GM19438 (cell line): ENCODE data around the gene CACNA1A.

Source experiments
- ATAC-seq: cut with Tn5 transposase; IDR thresholded peaks from one replicate; pipeline ENCODE4 v1.9.1; 2021; ENCODE audit warnings: low read depth; ENCODE audit not compliant: unreplicated experiment

Gene CACNA1A

GRCh38 chr19:13241231-13242104 is 264.8 kb downstream of the CACNA1A start:
- ATAC-seq, result no peak

DNA sequence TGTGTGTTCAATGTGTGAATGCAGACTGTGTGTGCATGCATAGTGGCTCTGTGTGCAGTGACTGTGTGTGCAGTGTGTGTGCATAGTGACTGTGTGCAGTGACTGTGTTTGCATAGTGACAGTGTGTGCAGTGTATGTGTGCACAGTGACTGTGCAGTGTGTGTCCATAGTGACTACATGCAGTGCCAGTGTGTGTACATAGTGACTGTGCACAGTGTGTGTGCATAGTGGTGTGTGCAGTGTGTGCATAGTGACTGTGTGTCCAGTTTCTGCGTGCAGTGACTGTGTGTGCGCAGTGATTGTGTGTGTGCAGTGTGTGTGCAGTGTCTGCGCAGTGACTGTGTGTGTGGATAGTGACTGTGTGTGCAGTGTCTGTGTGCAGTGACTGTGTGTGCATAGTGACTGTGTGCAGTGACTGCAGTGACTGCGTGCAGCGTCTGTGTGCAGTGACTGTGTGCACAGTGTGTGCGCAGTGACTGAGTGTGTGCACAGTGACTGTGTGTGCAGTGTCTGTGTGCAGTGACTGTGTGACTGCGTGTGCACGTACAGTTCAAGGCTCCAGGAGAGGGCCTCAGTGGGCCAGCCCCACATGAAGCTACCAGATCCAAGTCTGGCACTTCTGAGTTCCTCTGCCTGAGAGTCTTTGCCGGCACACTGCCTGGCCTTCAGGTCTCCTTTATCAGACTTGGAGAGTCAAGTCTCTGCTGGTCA is 265.8 kb downstream of the CACNA1A start:
- ATAC-seq, result no peak

GRCh38 chr19:13238891-13239534 is 267.3 kb downstream of the CACNA1A start:
- ATAC-seq, result no peak

DNA sequence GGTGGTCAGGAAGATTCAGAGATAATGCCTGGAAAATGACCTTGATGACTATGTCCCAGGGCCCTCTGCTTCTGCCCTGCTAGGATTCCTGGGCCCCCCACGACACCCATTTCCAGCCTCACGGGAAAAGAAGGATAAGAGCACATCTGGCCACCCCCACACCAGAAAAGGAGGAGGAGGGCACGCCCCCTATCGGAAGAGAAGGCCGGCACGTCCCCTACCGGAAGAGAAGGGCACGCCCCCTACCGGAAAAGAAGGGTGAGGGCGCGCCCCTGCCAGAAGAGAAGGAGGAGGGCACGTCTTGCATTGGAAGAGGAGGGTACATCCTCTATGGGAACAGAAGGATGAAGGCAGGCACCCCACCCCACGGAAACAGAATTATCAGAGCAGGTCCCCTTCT is 271.8 kb downstream of the CACNA1A start:
- no peak for ATAC-seq

DNA sequence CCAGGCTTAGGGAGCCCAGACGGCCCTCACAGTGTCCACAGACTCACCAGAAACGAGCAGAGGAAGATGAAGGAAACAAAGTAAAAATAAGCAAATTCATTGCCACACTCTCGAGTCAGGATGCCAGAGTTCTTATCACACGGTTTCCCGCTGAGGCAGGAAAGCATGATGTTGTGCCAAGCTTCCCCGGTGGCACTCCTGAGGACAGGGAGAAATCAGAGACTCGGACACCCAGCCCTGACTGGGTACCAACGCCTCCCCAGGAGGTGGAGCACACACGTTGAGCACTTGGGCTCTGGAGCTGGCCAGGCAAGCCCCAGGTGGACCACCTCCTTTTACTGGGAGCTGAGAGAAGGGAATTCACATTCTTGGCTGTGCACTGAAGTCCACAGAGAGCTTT is 274.6 kb downstream of the CACNA1A start:
- no peak for ATAC-seq

DNA sequence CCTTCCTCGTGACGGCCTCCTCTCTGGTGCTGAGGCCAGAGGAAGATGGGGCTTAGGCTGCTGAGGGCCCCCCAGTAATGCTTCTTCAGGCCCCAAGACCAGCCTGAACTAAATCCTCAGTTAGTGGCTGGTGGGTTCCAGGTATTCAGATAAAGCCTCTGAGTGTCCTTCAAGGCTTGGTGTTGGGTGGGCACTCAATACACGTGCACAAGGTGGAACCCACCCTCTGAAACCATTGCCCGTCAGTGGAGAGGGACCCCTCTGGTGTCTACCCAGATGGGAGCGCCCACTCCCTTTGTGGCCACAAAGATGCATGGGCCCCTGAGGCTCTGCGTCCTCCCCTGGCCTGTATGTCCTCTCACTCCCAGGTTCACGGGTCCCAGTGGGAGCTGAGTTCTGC is 277.0 kb downstream of the CACNA1A start:
- no peak for ATAC-seq

GRCh38 chr19:13228561-13228960 is 277.7 kb downstream of the CACNA1A start:
- no peak for ATAC-seq

DNA sequence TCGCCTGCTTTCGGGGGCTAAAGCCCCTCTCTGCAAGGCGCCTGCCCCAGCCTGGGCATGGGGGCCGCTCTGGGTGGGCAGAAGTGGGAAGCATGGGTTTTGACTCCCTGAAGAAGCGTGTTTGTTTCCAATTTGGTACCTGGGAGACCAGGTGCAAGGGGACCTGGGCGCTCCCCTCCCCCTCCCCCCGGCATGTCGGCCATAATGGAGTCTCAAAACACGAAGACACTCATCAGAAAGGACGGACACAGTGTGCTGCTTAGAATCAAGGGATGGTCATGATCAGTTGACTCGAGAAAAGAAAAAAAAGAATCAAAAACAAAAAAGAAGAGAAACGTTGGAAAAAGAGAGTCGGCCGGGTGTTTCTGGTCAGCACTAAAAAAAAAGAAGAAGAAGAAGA is 279.3 kb downstream of the CACNA1A start:
- no peak for ATAC-seq

- ATAC-seq, result no peak
These were observed 280.1 kb downstream of the CACNA1A start for GRCh38 chr19:13225973-13226865.

DNA sequence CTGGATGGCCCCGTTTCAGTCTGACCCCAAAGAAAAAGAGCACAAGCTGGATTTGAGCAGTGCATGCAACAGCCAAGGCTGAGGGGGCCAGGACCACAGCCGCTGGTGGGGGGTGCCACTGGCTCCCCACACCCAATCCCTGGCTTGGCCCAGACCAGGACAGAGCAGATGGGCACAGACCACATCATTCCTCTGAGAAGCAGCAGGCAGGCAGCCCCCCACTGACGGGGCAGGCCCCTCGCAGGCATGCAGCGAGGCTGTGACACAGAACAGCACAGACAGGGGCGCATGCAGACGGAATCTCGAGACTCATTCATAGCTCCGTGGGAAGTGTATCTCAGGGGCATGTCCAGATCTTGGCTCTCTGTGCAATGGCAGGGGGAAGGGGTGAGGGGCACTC is 281.2 kb downstream of the CACNA1A start:
- no peak for ATAC-seq

GRCh38 chr19:13220847-13221246 is 285.4 kb downstream of the CACNA1A start:
- ATAC-seq, result no peak

DNA sequence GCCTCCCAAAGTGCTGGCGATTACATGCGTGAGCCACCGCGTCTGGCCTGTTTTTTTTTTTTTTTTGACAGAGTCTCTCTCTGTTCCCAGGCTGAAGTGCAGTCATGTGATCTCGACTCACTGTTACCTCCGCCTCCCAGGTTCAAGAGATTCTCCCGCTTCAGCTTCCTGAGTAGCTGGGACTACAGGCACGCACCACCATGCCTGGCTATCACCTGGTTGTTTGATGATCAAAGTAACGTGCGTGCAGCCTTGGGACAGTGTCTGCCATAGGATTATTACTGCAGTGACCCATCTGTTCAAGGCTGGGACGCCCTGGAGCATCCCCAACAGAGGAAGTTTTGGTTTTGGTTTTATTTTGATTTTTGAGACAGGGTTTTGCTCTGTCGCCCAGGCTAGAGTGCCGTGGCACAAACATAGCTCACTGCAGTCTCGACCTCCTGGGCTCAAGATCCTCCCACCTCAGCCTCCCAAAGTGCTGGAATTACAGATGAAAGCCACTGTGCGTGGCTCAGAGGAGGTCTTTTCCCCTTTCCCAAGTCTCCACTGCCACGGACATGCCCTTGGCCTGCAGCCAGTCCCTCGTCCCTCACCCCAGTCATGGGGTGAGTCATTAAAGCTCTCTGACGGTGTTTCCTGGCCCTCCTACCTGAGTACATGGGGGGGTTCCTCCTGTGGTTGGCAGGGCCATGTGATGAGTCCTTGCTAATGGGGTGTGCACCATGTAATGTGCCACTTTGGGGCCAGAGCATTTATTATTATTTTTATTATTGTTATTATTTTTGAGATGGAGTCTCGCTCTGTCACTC is 290.5 kb downstream of the CACNA1A start:
- no peak for ATAC-seq

DNA sequence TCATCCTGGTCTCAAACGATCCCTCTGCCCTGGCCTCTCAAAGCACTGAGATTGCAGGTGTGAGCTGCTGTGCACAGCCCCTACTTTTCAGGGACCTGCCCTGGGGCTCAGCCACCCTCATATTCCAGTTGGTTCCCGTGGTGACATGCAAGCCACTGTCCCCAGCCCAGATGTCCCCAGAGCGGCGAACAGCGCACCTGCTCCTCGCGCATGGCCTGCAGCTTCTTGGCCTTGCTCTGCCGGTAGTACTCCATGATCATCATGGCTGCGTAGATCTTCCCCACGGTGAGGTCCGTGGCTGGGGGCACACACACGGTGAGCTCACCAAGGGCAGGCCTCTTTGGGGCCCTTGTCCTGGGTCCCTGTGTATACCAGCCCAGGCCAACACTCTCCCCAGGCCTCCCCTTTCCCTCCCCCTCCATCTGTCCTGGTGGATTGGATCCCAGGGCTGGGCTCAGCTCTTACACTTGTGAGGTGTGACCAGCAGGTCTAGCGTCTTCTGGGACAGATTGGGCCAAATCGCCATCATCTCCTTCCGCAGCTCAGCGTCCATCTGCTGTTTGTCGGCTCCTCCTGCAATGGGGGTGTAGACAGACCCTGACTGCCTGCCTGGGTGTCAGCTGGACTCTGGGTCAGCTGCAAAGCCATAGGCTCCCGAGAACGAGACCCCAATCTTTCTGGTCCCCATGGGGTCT is 292.1 kb downstream of the CACNA1A start:
- ATAC-seq, result no peak

DNA sequence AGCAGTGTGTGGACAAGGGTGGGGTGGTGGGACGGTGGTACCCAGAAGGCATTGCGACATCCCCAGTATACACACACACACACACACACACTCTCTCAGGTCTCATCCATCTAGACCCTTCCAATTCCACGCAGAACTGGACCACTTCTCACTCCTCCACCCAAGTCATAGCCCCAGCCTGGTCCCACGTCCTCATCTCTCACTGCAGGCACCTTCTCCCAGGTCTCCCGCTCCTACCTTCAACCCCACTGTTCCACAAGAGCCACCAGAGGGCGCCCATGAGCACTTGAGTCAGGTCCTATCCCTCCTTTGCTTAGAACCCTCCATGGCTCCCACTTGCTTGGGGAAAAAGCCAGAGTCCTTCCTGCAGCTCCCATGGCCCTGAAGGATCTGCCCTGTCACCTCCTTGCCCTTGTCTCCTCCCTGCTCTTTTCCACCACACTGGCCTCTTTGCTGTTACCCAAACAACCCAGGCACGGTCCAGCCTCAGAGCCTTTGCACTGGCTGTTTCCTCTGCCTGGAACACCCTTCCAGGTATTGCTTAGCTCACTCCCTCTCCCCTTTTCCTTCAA is 293.4 kb downstream of the CACNA1A start:
- ATAC-seq, result no peak

DNA sequence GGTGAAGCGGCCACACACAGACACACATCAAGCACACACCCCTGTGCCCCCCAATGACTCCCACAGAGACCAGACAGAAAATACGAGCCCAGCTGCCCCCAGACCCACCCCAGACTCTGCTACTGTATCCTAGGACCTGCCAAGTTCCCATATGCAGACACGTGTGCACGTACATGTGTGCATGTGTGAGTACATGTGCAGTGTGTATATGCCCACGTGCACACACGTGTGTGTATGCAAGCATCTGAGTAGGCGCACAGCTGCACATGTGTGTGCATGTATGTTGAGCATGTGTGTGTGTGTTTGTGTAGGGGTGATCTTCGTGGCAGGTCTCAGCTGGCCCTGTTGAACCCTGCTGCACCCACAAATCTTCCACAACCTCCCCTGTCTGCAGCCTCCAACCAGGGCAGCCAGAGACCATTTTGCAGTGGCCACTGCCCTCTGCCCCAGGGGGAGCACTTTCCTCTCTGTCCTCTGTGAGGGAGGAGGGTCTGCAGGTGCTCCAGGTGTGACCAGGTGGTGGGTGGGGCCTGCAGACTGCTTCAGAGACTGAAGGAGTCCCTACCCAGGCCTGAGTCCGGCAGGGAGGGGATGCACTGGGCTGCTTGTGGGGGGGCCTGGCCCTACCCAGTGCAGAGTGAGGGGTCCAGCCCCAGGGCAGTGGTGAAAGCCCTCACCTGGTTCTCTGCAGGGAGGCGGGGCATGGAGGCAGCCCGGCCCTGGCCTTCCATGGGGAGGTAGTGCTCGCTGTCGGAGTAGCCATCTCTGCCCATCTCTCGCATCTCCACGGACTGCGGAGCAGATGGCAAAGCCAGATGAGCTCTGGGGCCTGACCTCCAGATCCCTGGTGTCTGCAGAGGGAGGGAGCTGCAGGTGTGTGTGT is 294.6 kb downstream of the CACNA1A start:
- ATAC-seq, result no peak

- ATAC-seq, result no peak
These were observed 295.3 kb downstream of the CACNA1A start for GRCh38 chr19:13210941-13211340.

DNA sequence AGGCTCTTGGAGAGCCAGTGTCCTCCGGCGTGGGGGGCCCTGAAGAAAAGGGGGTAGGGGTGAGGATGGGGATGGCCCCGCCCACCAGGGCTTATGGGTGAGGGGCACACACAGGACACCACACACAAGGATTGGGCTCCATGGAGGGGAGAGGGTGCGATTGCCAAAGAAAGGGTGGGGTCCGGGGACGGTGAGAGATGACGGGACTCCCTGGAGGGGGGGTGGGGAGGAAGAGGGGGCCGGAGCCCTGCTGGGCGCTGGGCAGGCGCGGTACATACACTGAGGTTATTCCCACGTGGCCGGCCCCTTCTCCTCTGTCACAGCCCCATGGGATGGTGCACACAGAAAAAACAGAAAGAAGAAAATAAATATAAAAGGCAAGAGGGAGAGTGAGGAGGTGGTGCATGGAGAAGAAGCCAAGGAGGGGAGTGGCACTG is 295.9 kb downstream of the CACNA1A start:
- no peak for ATAC-seq
